ENCODE data around the gene KY.

DNA sequence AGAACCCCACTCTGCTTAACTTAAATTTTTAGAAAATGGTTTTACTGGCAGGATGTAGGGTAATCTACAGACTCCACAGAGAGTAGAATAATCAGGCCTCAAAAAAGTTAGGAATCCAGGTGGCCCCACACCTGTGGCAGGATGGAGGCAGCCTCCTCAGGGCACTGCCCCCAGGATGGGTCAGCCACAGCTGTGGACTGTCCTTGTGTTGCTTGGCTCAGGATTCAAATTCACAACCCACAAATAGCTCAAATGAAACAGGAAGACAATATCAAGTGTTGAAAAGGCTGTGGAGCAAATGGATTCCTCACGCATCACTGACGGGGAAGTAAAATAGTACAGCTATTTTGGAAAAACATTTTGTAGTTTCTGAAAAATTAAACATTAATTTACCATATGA, 36.8 kb upstream of the KY start:
- TF ChIP-seq POLR2A (IDR thresholded peaks at IDR 0.05; ENCODE audit: low read depth, low read length) (no peak), POLR2AphosphoS5 (IDR thresholded peaks at IDR 0.05; ENCODE audit: low read depth, low read length) (no peak), TAF1 (IDR thresholded peaks at IDR 0.05; ENCODE audit: borderline replicate concordance, low read depth, low read length) (no peak)
